HG02943 (cell line): ENCODE results near the gene NEK2.
"Not testable (repeated sequence)": the region's sequence is repeated elsewhere in the genome, so short reads cannot be mapped to it uniquely, and the experiment has no call there.

Experiments
- ATAC-seq: cut with Tn5 transposase; IDR thresholded peaks from one replicate; pipeline ENCODE4 v1.9.1; 2021; ENCODE audit warnings: mild to moderate bottlenecking, low read depth, moderate library complexity; ENCODE audit not compliant: unreplicated experiment

The NEK2 gene

GRCh38 chr1:211695135-211695816, 19.9 kb upstream of the NEK2 start:
- no peak for ATAC-seq

GRCh38 chr1:211693911-211694310, 18.5 kb upstream of the NEK2 start:
- not testable (repeated sequence) for ATAC-seq

GRCh38 chr1:211688421-211688820, 13.0 kb upstream of the NEK2 start:
- ATAC-seq = no peak

DNA sequence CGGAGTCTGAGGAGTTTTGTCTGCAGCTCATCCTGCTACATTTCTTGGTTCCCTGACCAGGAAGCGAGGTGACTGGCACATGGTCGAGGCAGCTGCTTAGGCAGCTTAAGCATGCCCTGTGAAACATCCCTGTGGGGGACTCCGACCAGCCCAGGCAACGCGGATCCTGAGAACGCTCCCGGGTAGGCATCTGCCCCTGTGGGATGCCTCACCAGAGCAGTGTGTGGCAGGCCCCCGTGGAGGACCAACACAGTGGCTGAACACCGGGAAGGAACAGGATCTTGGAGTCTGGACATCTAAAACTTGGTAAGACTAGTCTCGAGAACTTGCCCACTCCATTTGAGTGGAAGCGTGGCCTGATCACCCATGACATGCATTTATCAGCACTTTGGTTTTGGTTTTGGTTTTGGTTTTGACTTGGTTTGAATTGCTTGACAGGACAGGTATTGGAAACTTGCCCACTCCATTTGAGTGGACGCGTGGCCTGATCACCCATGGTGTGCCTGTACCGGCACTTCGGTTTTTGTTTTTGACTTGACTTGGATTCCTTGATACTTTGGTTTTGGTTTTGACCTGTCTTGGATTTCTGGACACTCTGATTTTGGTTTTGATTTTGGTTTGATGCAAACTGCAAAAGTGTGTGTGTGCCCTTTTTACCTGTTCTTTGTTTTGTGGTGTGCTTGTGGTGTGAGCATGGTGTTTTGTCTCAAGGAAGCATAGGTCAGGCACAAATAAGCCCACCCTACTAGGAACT, 12.2 kb upstream of the NEK2 start:
- ATAC-seq = no peak

- ATAC-seq = no peak
Measured at GRCh38 chr1:211685823-211686222, 10.4 kb upstream of the NEK2 start.

DNA sequence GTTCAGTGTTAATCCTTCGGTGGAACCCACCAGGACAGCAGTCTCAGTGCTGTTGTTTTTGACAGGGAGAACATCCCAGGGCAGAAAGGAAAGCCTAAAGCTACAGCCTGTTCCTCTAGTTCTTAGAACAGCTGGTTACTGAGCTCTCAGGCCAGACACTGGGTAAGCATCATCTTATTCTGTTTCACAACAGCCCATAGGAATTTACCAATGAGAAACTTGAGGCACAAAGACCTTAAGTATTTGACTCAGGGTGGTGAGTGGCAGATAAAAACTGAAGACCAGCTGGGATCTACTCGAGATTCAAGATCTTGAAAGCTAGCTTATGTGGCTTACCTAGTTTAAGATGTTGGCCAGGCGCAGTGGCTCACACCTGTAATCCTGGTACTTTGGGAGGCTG, 9.4 kb upstream of the NEK2 start:
- ATAC-seq = no peak

DNA sequence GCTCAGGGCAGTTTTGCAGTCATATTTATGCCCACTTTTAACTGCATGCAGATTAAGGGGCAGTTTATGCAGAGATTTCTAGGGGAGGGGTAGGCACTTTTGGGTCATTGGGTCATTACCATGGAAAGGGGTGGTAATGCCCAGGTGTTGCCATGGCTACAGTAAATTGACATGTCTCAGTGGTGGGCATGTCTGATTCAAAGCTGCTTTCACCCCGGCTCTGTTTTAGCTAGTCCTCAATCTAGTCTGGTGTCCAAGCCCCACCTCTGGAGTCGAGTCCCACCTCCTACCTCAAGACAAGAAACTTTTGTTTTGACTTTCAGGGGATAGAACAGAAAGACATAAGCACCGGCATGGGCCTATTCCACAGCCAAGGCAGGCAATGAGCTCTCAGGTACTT, 8.9 kb upstream of the NEK2 start:
- no peak for ATAC-seq

- ATAC-seq = no peak
Measured at GRCh38 chr1:211683396-211684297, 8.2 kb upstream of the NEK2 start.

GRCh38 chr1:211682186-211682585, 6.8 kb upstream of the NEK2 start:
- ATAC-seq = not testable (repeated sequence)

DNA sequence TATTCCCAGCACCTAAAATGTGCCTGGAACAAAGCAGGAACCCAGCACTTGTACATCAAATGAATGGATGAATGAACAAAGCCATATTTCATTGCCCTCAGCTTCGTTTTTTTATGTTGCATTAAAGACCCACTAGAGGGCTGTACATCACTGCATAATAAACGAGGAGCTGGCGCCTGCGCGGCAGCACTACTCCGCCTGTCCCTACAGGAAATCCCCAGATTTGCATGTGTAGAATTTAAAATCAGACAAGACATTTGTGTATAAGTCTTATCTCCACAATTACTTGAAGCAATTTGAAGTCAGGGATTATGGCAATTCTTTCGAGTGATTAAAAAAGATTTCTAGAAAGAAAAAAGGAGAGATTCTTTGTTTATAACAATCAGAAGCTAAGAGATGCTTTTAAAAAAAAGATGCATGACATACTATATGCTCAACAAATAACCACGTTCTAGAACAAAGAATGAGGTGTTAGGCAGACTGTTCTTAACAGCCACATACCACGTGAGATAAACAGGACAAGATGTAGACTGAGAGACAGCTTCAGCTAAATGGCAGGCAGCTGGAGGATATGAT, 5.4 kb upstream of the NEK2 start:
- ATAC-seq = peak; percentile 59

- ATAC-seq = no peak
Measured at GRCh38 chr1:211677659-211678058, 2.2 kb upstream of the NEK2 start.

DNA sequence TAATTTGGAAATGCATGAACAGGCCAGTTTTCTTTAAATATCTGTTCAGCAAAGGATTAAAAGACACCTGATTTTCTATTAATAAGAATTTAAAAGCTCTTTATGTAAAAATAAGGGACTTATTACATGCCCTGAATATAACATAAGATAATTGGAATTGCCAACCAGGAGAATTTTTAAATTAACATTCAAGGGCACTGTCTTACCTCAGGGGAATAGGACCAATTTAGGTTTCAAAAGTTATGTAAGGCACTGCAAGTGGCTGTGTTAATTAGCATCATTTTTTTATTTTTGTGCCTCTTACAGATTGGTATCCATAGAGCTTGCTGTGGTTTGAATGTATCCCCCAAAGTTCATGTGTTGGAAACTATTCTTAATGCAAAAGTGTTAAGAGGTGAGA, 1.3 kb upstream of the NEK2 start:
- ATAC-seq = no peak

- no peak for ATAC-seq
Measured at GRCh38 chr1:211676106-211676583, 724 bp upstream of the NEK2 start.

DNA sequence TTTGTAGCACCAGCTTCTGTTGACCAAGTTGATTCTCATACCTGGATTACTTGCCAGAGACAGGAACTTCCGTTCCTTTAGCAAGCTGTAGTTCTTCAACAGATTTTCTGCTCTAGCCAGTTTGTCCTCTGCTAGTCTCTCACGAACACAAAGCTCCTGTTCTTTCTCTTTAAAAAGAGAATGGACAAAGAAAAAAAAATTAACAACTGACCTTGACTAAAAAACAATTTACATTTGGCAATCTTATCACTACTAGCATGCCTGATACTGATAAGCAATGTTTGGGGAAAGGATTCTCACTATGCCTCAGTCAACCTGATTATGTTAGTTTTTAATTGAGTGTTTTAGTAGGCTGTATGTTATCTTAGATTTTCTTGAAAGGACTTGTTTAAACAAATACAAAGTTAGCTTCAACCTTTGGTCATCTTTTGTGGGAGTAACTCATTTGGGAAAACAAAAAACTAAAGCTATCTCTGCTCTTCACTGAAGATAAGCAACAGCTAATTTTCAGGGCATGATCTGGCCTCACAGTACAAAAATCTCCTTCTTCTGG, 8.3 kb downstream of the NEK2 start:
- no peak for ATAC-seq

DNA sequence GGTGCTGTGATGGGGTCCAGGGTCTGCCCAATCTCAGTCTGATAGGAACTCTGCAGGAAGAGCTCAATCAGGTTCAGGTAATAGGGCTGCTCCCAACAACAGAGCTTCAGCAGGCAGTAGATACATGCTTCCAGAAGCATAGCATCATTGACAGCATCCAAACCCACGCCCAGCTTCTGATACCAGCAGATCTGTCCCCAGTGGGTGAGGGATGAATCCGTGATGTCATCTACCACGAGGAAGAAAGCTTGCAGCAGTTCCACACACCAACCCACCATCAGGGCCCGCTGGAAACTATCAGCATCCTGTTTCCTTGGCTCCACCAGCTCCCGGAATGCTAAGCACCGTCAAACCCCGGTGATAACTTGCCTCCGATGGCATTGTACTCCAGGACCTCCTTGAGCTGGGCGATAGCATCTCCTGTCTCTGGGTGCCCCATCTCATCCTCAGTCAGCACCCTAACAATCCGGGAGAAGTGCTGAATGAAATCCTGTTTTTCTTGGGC, 14.7 kb downstream of the NEK2 start:
- no peak for ATAC-seq

DNA sequence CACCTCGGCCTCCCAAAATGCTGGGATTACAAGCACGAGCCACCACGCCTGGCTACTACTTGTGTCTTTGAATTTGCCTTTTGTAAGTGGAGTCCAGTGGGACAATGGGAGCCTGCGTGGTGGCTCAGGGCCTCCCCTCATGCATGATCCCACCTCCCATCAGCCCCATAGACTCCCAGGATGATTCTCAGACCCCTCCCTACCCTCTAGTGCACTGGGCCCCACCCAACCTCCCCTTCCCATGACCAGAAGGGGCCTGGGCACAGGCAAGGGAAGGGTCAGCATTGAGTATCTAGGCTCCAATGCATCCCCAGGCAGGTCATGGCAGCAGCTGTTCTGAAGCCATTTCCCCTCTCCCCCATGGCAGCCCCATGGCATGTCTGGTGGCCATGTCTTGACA, 18.7 kb downstream of the NEK2 start:
- ATAC-seq = no peak

GRCh38 chr1:211654838-211655787, 20.3 kb downstream of the NEK2 start:
- peak; percentile 86 for ATAC-seq

GRCh38 chr1:211653959-211654496, 21.4 kb downstream of the NEK2 start:
- ATAC-seq = no peak

- ATAC-seq = no peak
Measured at GRCh38 chr1:211653293-211653692, 22.1 kb downstream of the NEK2 start.
